Neural cell (in vitro differentiated cells): Measurements from ENCODE around the gene FGD5. TPM values are rescaled to one million over a fixed set of nuclear protein-coding genes. Genes with fewer than 3 reads are reported as not detected.

Experiments
- H2AFZ ChIP-seq: fragments of 200-600, 300-800 bp; sonication (generic), shearing (Covaris generic); 2 replicates; pipeline ENCODE4 v1.6.0; 2014; ENCODE audit warnings: low read depth, mild to moderate bottlenecking, antibody characterized with exemption, low read length, moderate library complexity
- H3F3A ChIP-seq: fragments of 200-600 bp; shearing (Covaris generic); 2 replicates; pipeline ENCODE4 v1.6.1; 2016; ENCODE audit warnings: mild to moderate bottlenecking, moderate library complexity, mixed read lengths, antibody characterized with exemption, low read length; ENCODE audit not compliant: insufficient read depth, poor library complexity, severe bottlenecking
- H3K27ac ChIP-seq: fragments of 200-600, 300-800 bp; sonication (generic), shearing (Covaris generic); 2 replicates; pipeline ENCODE4 v1.5.1; 2014; ENCODE audit warnings: mild to moderate bottlenecking, low read length, moderate library complexity
- H3K27me3 ChIP-seq: fragments of 300-800, 200-600 bp; sonication (generic), shearing (Covaris generic); 2 replicates; pipeline ENCODE4 v1.6.0; 2014; ENCODE audit warnings: mild to moderate bottlenecking, low read depth, low read length, moderate library complexity; ENCODE audit not compliant: insufficient read depth
- H3K36me3 ChIP-seq: fragments of 300-800, 200-600 bp; sonication (generic), shearing (Covaris generic); 2 replicates; pipeline ENCODE4 v1.5.1; 2014; ENCODE audit warnings: mild to moderate bottlenecking, antibody characterized with exemption, low read length, moderate library complexity; ENCODE audit not compliant: insufficient read depth
- H3K4me2 ChIP-seq: fragments of 300-800, 200-600 bp; sonication (generic), shearing (Covaris generic); 2 replicates; pipeline ENCODE4 v1.6.0; 2014; ENCODE audit warnings: mild to moderate bottlenecking, low read length
- H3K4me3 ChIP-seq: fragments of 300-800, 200-600 bp; sonication (generic), shearing (Covaris generic); 2 replicates; pipeline ENCODE4 v1.5.1; 2014; ENCODE audit warnings: mild to moderate bottlenecking, low read length, moderate library complexity
- H3K79me2 ChIP-seq: fragments of 200-600 bp; shearing (Covaris generic); replicated peaks from 2 replicates; pipeline ENCODE4 v1.6.0; 2014; ENCODE audit warnings: mild to moderate bottlenecking, low read length, moderate library complexity; ENCODE audit not compliant: insufficient read depth
- H3K9ac ChIP-seq: fragments of 300-800, 200-600 bp; sonication (generic), shearing (Covaris generic); 2 replicates; pipeline ENCODE4 v1.6.1; 2016; ENCODE audit warnings: mild to moderate bottlenecking, low read length, mixed read lengths
- H3K9me2 ChIP-seq: fragments of 200-600 bp; shearing (Covaris generic); 2 replicates; pipeline ENCODE4 v1.6.1; 2016; ENCODE audit warnings: mild to moderate bottlenecking, low read length, mixed read lengths; ENCODE audit not compliant: insufficient read depth
- H3K9me3 ChIP-seq: fragments of 200-600, 300-800 bp; sonication (generic), shearing (Covaris generic); 2 replicates; pipeline ENCODE4 v1.6.1; 2016; ENCODE audit warnings: mild to moderate bottlenecking, mixed run types, low read length, moderate library complexity, mixed read lengths
- H4K20me1 ChIP-seq: fragments of 200-600 bp; shearing (Covaris generic); 2 replicates; pipeline ENCODE4 v1.6.1; 2016; ENCODE audit warnings: mild to moderate bottlenecking, mixed run types; ENCODE audit not compliant: insufficient read depth
- EP300 ChIP-seq: fragments of 450-650 bp; conservative IDR thresholded peaks from 2 replicates; pipeline ENCODE4 v1.6.1; 2014; ENCODE audit warnings: antibody characterized with exemption, mild to moderate bottlenecking, moderate library complexity; ENCODE audit not compliant: poor library complexity, severe bottlenecking
- EZH2 ChIP-seq: fragments of 200-600, 300-800 bp; shearing (Covaris generic), sonication (generic); IDR thresholded peaks from 2 replicates; pipeline ENCODE4 v1.6.1; 2014; ENCODE audit warnings: antibody characterized with exemption, low read length, borderline replicate concordance, mild to moderate bottlenecking; ENCODE audit not compliant: insufficient read depth, poor library complexity, severe bottlenecking
- MXI1 ChIP-seq: fragments of 450-650 bp; conservative IDR thresholded peaks from 2 replicates; pipeline ENCODE4 v1.6.1; 2014; ENCODE audit warnings: antibody characterized with exemption, mild to moderate bottlenecking; ENCODE audit not compliant: poor library complexity, severe bottlenecking
- POLR2AphosphoS5 ChIP-seq: IDR thresholded peaks from 2 replicates; pipeline ENCODE4 v1.6.1; 2012
- RAD21 ChIP-seq: fragments of 450-650 bp; conservative IDR thresholded peaks from 2 replicates; pipeline ENCODE4 v1.6.1; 2014; ENCODE audit warnings: antibody characterized with exemption, mild to moderate bottlenecking, moderate library complexity
- SMC3 ChIP-seq: fragments of 450-650 bp; conservative IDR thresholded peaks from 2 replicates; pipeline ENCODE4 v1.6.1; 2014; ENCODE audit warnings: antibody characterized with exemption, mild to moderate bottlenecking, moderate library complexity; ENCODE audit not compliant: poor library complexity
- TAF1 ChIP-seq: IDR thresholded peaks from 2 replicates; pipeline ENCODE4 v1.6.1; 2012; ENCODE audit warnings: low read depth
- polyA plus RNA-seq: library from polyadenylated mRNA; depleted of rRNA; stranded (reverse); fragments of >200 nt; gene quantifications from 2 replicates; pipeline ENCODE4 v1.2.3, GENCODE V29; 2014
- TF ChIP-seq, protein P1 (sequence below): fragments of 450-650 bp; IDR thresholded peaks from 2 replicates; pipeline ENCODE4 v1.5.1; 2014; ENCODE audit warnings: antibody characterized with exemption, mild to moderate bottlenecking, moderate library complexity; ENCODE audit not compliant: poor library complexity, severe bottlenecking
- TF ChIP-seq, protein P2 (sequence below): IDR thresholded peaks from 2 replicates; pipeline ENCODE4 v1.6.1; 2012; ENCODE audit warnings: borderline replicate concordance

The FGD5 gene
- polyA plus RNA-seq, 1 donor from 2014 or later, result not detected

DNA sequence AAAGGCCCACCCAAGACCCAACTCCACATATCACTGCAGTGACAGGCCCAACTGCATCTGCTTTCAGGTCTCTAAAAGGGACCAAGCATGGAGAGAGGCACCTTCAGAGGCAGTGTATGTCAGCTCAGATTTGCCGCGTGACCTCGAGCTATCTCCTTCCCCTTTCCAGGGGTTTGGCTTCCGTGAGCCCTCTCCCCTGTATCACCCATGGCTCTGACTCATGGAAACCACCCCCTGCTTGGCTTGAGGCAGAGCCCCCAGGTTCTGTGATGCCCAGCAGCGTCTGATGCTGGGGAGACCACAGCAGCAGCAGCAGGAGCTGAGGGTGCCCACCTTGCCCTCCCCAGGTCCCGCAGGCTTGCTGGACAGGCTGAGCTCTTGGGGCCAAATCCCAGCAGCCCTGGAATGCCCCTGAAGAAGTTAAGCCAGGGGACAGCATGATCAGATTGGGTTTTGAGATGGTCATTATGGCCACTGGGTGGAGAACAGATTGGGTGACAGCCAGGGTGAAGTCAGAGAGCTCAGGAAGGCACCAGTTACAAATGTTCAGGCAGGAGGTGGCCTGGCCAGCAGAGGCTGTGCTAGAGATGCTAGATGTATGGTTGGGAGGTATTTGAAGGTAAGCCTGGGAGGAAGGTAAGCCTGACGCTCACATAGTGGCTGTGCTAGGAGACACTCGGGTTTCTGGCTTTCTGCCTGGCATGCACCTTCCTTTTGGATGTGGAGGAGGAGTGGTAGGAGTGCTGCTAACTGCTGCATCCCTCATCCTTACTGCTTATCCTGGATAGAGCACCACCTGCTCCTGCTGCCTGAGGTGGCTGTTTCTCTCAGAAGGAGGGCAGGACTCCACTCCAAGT is 42.9 kb downstream of the FGD5 start:
- Histone ChIP-seq H3K27me3 (no peaks in the 10 kb centered on the region), H3K9me2 (no peaks in the 10 kb centered on the region), H3K4me3 (no peak overlapping the region), H3K9me3 (no peaks in the 10 kb centered on the region), H3K4me2 (no peak overlapping the region), H3K79me2 (no peaks in the 10 kb centered on the region), H3K36me3 (no peaks in the 10 kb centered on the region), H3F3A (no peaks in the 10 kb centered on the region), H3K27ac (no peak overlapping the region), H3K9ac (no peak overlapping the region), H4K20me1 (no peaks in the 10 kb centered on the region), H2AFZ (no peak overlapping the region)
- TF ChIP-seq RAD21 (no peak), EP300 (no peak), EZH2 (no peak), POLR2AphosphoS5 (no peak), MXI1 (no peak), SMC3 (no peak), TAF1 (no peak)
- TF ChIP-seq, protein P1, sequence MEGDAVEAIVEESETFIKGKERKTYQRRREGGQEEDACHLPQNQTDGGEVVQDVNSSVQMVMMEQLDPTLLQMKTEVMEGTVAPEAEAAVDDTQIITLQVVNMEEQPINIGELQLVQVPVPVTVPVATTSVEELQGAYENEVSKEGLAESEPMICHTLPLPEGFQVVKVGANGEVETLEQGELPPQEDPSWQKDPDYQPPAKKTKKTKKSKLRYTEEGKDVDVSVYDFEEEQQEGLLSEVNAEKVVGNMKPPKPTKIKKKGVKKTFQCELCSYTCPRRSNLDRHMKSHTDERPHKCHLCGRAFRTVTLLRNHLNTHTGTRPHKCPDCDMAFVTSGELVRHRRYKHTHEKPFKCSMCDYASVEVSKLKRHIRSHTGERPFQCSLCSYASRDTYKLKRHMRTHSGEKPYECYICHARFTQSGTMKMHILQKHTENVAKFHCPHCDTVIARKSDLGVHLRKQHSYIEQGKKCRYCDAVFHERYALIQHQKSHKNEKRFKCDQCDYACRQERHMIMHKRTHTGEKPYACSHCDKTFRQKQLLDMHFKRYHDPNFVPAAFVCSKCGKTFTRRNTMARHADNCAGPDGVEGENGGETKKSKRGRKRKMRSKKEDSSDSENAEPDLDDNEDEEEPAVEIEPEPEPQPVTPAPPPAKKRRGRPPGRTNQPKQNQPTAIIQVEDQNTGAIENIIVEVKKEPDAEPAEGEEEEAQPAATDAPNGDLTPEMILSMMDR, result no peak
- TF ChIP-seq, protein P2, sequence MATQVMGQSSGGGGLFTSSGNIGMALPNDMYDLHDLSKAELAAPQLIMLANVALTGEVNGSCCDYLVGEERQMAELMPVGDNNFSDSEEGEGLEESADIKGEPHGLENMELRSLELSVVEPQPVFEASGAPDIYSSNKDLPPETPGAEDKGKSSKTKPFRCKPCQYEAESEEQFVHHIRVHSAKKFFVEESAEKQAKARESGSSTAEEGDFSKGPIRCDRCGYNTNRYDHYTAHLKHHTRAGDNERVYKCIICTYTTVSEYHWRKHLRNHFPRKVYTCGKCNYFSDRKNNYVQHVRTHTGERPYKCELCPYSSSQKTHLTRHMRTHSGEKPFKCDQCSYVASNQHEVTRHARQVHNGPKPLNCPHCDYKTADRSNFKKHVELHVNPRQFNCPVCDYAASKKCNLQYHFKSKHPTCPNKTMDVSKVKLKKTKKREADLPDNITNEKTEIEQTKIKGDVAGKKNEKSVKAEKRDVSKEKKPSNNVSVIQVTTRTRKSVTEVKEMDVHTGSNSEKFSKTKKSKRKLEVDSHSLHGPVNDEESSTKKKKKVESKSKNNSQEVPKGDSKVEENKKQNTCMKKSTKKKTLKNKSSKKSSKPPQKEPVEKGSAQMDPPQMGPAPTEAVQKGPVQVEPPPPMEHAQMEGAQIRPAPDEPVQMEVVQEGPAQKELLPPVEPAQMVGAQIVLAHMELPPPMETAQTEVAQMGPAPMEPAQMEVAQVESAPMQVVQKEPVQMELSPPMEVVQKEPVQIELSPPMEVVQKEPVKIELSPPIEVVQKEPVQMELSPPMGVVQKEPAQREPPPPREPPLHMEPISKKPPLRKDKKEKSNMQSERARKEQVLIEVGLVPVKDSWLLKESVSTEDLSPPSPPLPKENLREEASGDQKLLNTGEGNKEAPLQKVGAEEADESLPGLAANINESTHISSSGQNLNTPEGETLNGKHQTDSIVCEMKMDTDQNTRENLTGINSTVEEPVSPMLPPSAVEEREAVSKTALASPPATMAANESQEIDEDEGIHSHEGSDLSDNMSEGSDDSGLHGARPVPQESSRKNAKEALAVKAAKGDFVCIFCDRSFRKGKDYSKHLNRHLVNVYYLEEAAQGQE, result no peak

DNA sequence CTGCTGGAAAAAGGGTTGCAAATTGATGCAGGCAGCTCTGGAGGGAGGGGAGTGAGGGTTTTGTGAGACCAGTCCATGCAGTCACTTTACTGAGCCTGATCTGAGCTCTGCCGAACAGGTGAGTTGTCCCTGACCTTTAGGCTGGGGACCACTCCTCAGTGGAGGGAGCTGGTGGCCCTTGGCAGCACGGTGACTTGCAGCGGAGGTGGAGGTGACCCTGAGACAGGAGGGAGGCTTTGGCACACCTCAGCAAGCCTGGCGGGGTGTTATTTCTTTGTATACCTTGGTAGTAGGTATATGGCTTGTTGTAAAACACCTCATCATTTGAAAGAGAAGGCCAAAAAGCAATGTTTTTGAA is 43.5 kb downstream of the FGD5 start:
- Histone ChIP-seq H3K9me2 (no peaks in the 10 kb centered on the region), H2AFZ (no peak overlapping the region), H3K9me3 (no peaks in the 10 kb centered on the region), H3K27me3 (no peaks in the 10 kb centered on the region), H3K9ac (no peak overlapping the region), H3K4me3 (no peak overlapping the region), H4K20me1 (no peaks in the 10 kb centered on the region), H3F3A (no peaks in the 10 kb centered on the region), H3K27ac (no peak overlapping the region), H3K4me2 (no peak overlapping the region), H3K36me3 (no peaks in the 10 kb centered on the region), H3K79me2 (no peaks in the 10 kb centered on the region)
- TF ChIP-seq EP300 (no peak), TAF1 (no peak), POLR2AphosphoS5 (no peak), EZH2 (no peak), RAD21 (no peak), SMC3 (no peak), MXI1 (no peak)
- TF ChIP-seq, protein P1, result no peak
- TF ChIP-seq, protein P2, result no peak
